NB4 (cell line): Measurements from ENCODE around the gene FGF10.

Experiments used
- CTCF ChIP-seq: IDR thresholded peaks from one replicate; pipeline ENCODE4 v1.5.1; 2012; ENCODE audit warnings: low read depth, low read length
- MYC ChIP-seq: IDR thresholded peaks from 2 replicates; pipeline ENCODE4 v1.6.1; 2011; ENCODE audit warnings: low read depth, low read length
- POLR2A ChIP-seq: IDR thresholded peaks from 2 replicates; pipeline ENCODE4 v1.6.1; 2011; ENCODE audit warnings: mild to moderate bottlenecking; ENCODE audit not compliant: insufficient read length; ENCODE audit errors: extremely low read depth
- TF ChIP-seq, protein P1 (sequence below): IDR thresholded peaks from 2 replicates; pipeline ENCODE4 v1.6.1; 2011; ENCODE audit warnings: low read depth, low read length

GRCh38 chr5:44401611-44402010, 12.4 kb upstream of the FGF10 start:
- no peak for TF ChIP-seq CTCF
- TF ChIP-seq POLR2A: no peak
- TF ChIP-seq, protein P1, sequence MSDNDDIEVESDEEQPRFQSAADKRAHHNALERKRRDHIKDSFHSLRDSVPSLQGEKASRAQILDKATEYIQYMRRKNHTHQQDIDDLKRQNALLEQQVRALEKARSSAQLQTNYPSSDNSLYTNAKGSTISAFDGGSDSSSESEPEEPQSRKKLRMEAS: no peak
- no peak for TF ChIP-seq MYC
